CD1c-positive myeloid dendritic cell (primary cell): Measurements from ENCODE around the gene DNAJC24.
A peak's percentile ranks its signal among the peaks of the same experiment; 100 is the strongest.
"Not testable (repeated sequence)": the region's sequence is repeated elsewhere in the genome, so short reads cannot be mapped to it uniquely, and the experiment has no call there.

ENCODE experiments used
- DNase-seq: peaks from one replicate; pipeline ENCODE4 v3.0.0-alpha.2; 2016; ENCODE audit errors: extremely low spot score

DNAJC24 gene, protein sequence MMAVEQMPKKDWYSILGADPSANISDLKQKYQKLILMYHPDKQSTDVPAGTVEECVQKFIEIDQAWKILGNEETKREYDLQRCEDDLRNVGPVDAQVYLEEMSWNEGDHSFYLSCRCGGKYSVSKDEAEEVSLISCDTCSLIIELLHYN

DNA sequence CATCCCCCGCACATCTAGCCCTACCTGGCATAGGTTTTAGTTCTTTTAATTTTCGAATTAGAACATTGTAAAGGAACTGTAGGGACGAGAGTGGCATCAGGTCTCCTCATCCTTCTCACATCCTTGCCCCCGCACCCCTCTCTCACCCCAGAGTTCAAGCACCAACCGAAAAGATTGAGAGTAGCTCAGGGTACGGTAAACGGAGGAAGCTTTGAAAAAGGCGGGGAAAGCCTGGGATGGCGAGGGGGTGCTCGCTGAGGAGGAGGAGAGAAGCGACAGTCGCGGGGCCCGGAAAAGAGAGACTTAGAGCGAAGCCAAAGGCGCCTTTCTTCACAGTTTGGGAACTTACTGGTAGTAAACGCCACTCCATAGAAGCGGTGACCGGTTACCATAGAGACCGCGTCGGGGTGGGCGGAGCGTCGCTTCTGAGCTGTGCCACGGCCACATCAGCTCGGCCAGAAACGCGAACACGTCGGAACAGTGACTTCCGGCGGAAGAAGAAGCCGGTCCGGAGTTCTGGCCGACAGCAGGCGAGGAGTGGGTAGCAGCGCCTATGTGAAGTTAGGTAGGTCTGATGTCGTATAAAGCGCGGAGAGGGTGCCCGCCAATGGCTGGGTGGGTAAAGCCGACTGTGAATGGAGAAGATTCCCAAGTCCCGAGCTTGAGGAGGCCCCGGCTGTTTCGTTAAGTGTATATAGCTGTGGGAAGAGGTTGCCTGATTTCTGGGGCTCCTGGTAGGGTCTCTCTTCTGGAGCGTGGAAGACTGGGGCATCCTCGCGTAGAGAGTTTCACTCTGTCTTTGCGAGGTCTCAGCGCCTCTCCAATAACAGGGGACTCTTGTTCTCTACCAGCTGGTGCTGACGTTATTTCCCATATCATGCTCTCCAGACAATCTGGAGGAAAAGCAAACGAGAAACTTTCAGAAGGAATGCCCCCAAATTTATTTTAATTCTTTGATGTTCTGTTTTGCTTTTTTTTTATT, at the start of gene DNAJC24, which contains the start of gene DCDC1:
TSS of gene DNAJC24 (plus strand) at position 513 of the 982 bp plus-strand sequence. CDS start 889 bp downstream, outside the sequence.
TSS of gene DCDC1 (minus strand) at position 392 of the 982 bp plus-strand sequence. CDS start 41,459 bp downstream, outside the sequence.
- peak; percentile 98 for DNase-seq

DNA sequence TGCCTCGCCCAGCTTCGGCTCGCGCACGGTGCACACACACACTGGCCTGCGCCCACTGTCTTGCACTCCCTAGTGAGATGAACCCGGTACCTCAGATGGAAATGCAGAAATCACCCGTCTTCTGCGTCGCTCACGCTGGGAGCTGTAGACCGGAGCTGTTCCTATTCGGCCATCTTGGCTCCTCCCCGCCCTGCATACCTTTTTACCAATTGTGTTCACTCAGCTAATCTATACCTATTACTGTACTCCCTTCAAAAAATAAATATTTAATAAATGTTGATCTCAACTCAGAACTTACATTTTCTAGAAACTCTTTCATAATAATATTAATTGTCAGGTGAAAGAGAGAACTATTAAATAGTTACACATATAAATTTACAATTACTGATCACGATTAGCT, 48.2 kb upstream of the DNAJC24 start:
- not testable (repeated sequence) for DNase-seq

DNA sequence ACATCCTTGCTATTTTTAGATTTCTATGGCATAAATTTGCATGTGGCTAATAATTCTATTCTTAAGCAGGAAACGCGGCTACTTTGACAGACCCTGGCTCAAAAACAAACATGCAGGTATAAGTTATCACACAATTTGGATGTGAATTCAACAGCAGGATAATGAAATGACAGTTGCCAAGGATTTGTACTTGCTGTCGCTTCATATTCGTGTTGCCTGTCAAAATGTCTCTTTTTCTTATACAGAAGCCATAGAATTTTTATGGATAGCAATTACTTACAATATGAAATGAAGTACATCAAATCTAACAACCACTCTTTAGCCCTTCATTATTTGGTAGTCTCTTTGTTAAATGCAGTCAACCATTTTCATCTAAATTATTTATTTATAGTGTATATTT, 46.5 kb upstream of the DNAJC24 start:
- no peak for DNase-seq

DNA sequence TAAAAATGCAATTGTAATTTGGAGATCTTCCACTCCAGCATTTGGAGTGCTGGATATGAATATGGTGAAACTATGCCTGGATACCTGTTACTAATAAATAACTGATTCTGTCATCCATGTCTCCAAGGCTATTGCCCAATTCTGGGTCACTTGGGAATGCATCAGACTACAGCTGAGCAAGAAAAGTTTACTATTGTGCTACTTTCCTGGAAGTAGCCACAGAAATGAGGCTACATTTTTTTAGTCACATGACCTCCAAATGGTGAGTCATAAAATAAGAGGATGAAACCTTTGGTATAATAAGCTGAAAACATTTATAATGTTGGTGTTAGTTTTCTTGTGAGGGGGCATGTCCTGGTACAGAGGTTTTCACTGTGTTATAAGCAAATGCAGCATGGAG, 44.5 kb upstream of the DNAJC24 start:
- DNase-seq, result no peak

DNA sequence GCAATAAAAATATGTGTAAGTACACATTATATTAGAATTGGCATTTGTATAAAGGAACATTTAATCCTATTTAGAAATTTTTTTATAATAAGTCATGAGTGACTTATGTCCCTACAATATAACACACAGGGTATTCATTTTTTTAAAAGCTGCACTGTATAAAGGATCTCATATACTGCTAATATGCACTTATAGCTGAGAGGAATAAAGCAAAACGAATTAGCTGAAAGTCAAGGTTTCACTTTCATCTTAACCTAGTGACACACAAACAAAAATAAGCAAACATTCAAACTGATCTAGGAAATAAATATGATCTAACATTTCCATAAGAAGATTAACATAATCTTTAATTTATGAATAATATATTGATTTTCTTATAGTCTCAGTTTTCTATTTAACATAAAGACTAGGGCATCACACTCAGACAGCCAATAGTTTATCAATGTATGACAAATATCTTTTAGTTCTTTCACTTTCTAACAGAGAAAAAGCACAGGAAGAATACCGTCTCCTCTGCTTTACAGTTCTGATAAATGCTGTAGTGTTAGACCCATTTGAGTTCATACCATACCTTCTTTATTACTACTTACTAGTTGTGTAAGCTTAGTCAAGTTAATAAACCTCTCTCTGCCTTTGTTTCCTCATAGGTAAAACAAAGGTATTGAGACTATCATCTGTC, 43.1 kb upstream of the DNAJC24 start:
- DNase-seq, result no peak

DNA sequence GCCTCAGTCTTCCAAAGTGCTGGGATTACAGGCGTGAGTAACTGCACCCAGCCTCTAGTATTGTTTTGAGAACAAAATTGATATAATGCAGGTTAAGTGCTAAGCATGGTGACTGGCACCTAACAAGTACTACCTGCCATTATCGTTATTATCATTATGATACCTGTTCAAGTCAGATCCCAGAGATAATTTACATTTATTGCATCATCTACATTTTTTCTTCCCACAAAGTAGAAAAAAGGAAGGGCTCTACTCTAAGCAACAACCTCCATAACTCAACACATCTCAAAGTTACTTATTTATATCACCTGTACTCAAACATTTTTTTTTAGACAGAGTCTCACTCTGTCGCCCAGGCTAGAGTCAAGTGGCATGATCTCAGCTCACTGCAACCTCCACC, 42.2 kb upstream of the DNAJC24 start:
- no peak for DNase-seq

DNA sequence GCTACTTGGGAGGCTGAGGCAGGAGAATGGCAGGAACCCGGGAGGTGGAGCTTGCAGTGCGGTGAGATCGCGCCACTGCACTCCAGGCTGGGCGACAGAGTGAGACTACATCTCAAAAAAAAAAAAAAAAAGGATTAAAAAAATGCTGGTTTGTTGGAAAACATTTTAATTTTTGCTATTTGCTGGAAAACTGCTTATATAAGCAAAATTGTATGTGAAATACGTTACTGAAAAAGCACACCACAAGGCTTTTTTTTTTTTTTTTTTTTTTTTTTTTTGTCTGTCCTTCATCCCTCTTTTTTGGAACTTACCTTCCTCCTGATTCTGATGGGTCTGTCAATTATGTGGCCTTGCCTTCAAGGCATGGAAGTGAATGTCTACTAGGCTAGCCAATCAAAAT, 41.0 kb upstream of the DNAJC24 start:
- DNase-seq, result no peak

DNA sequence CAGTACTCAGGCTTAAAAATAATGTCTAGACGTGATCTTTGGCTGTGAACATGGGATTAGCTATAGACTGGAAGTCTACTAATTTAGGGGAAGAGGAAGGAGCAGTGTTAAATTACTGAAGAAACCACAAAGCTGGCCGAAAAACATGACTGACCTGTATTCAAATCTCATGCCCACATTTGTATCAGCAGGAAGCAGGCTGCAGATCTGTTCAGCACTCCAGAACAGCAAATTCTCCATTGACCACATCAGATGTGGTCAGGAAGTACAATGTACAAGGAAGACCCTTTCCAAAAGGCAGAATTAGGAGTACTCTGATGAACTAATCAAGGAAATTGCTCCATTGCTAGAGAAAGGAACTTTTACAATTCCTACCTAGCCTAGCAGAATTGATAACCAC, 31.9 kb upstream of the DNAJC24 start:
- DNase-seq, result no peak

DNA sequence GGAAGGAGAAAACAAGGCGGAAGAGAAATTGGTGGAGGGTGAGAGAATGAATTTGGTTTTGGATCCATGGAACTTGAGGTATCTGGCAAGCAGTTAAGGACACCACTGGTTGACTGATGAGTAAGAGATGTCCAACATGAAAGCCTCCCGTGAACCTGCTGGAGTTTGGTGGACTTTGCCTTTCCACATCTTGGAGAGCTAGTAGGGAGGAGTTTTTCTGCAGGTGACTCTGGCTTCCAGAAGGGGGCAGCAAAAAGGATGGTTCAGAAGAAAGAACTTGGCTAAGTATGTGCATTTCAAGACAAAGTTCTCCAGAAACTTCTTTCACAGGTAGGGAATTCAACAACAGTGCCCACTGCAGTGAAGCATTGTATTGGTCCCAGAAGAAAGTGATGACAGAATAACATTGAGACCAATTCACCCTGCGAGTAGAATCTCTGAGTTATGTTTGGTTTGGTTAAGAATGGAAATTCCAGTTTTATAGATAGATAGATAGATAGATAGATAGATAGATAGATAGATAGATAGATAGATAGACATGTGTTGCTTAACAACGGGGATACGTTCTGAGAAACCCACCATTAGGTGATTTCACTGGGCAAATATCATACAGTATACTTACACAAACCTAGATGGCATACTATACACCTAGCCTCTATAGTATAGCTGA, 28.6 kb upstream of the DNAJC24 start:
- DNase-seq, result peak; percentile 10

DNA sequence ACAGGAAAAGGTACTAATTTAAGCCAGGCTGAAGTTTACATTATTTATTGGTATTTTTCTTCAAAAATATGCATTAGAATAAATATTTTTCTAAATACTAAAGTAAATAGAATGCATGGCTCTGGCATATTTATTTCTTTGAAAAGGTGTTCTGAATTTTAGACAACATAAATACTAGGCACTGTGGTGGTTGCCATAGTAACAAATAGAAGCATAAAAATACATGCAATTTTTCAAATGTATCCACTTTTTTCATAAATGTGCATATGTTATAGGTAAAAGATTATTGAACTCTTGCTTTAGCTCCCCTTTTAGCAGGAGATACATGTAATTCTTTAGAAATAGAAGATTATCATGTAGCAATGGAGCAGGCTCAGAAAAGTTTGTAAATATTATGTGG, 18.5 kb upstream of the DNAJC24 start:
- no peak for DNase-seq

DNA sequence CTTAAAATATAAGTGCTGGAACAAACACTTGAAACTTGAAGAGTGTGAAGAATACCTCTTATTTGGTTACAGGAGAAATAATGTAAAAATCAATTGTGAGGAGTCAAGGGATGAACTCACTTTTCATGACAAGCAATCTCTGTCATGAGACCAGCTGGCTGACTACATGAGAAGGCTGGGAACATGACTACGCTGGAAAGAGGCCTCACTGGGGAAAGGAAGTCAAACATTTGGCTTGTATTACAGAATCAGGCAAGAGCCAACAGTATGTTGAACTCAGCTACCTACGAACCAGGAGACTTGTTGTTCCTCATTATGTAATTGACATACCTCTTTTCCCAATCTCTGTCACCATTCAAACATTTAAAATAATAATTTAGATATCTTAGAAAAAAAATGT, 14.5 kb upstream of the DNAJC24 start:
- no peak for DNase-seq

DNA sequence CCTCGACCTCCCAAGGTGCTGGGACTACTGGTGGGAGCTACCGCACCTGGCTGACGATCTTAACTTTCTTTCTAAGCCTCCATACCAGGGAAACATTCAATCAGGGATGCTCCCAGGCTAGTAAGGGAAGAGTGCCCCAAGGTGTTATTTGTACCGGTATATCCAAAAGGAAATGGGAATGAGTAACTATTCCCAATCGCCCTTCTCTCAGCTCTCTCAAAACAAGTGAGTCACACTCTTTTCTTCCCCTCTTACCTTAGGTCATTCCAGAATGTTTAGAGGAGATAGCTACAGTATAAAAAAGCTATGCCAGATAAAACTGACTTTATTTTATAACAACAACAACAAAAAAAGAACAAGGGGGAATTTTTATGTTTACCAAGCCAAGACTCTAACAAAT, 13.8 kb upstream of the DNAJC24 start:
- no peak for DNase-seq

DNA sequence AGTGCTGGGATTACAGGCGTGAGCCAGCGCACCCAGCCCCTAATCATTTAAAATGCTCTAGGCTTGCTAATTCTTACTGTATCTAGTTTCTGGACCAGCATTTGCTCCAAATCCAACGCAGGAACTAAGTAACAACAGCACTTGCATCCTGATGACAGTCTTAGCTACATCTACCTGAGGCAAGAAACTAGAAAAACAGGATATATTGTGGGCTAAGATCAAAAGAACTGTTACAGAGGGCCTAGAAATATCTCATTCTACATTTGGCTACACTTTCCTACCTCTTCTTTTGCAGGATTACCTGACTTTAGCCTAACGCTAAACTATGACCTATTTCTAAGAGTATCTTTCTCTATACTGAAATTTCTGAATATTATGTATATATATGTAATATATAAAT, 7.9 kb upstream of the DNAJC24 start:
- DNase-seq, result no peak

DNA sequence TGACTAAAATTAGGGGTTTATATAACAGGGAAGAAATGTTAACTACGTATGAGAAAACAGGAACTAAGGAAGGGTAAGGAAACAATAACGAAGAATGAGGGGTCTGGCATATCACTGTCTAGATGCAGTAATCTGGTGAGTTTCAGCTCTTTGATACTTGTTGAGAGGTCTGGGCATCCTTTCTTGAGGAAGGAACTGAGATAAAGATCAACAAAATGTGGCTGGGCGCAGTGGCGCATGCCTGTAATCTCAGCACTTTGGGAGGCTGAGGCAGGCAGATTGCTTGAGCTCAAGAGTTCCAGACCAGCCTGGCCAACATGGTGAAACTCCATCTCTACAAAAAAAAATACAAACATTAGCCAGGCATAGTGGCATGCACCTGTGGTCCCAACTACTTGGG, 2.9 kb upstream of the DNAJC24 start:
- no peak for DNase-seq

DNA sequence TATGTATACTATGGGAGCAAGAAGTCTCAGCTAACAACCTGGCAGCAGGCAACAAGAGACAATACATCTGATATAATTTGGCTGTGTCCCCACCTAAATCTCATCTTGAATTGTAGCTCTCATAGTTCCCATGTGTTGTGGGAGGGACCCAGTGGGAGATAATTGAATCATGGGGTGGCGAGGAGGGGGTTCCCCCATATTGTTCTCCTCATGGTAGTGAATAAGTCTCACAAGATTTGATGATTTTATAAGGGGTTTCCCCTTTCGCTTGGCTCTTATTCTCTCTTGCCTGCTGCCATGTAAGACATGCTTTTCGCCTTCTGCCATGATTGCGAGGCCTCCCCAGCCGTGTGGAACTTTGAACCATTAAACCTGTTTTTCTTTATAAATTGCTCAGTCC, 6.2 kb downstream of the DNAJC24 start:
- DNase-seq, result no peak

DNA sequence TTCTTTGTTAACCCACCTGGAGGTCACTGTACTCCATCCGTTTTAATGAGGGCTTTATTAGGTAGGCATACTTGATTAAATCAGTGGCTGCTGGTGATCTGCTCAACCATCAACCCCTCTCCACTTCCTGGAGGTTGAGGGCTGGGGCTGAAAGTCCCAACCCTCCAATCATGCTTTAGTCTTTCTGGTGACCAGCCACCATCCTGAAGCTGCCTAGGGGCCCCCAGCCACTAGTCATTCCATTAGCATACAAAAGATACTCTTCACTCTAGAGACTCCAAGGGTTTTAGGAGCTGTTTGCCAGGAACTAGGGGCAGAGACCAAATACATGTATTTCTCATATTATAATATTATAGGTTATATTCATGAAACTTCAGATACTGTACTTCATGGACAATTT, 13.5 kb downstream of the DNAJC24 start:
- no peak for DNase-seq

DNA sequence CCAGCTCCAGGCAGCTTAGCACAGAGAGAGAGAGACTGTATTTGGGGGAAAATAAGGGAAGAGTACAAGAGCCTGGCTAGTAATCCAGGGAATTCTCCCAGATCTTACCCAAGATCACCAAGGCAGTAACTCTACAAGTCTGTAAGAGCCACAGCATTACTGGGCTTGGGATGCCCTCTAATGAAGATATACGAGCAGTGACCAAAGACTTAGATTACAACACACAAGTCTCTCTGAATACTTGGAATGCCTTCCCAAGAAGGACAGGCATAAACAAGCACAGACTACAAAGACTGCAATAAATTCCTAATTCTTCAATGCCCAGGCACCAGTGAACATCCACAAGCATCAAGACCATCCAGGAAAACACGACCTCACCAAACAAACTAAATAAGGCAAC, 17.7 kb downstream of the DNAJC24 start:
- no peak for DNase-seq

DNA sequence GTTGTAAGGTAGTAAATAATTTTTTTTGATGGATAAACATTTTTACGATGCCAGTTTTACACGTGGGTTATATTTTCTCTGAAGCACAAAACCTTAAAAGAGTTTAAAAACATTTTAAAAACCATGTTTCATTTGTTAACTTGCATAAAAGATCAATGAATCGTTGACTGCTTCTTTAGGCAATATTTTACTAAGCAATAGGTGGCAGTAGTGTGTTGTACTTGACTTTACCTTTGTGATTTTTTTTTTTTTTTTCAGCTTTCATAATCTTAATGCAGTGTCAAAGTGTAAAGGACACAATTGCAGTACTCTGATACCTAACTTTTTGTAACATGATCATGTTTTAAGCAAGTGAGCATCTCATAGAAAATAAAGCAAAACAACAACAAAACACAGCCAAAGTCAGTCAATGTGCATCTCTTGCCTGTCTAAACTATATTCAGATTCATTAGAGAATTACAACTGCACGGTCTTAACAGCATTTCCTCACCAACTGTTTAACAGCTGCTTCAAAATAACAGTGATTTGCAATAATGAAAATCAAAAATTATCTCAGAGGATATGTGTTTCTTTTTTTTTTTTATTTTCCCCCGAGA, 27.7 kb downstream of the DNAJC24 start:
- DNase-seq, result peak; percentile 10

DNA sequence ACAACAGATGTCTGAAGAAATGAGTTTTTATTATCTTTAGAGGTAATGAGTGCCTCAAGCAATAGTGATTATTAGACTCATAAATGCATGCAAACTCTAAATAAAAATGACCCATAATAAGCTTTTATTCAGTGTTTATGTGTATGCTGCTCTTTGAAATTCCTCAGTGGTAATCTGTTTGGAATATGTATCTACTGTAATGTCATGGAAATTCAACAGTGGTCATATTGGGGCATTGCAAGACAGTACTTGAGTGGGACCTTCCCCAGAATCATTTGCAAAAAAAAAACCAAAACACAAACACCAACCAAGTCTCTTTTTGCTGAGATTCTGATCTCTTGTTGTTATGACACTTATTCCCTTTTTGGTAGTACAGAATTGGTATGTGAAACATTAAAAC, 35.0 kb downstream of the DNAJC24 start:
- no peak for DNase-seq

DNA sequence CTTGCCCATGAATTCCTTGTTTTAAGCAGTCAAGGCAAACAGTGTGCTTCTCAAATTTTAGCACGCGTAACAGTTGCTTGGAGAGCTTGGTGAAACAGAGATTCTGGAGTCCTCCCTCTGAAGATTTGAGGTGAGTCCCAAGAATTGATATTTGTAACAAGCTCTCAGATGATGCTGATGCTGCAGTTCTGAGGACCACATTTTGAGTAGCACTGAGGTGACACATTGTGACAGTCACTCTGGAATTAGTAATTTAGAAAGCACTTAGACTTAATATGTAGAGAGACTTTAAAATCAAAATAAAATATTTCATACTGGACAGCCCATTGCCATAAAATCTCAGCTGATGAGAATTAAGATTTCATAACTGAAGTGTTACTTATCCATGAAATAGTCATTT, 38.5 kb downstream of the DNAJC24 start:
- DNase-seq, result no peak

DNA sequence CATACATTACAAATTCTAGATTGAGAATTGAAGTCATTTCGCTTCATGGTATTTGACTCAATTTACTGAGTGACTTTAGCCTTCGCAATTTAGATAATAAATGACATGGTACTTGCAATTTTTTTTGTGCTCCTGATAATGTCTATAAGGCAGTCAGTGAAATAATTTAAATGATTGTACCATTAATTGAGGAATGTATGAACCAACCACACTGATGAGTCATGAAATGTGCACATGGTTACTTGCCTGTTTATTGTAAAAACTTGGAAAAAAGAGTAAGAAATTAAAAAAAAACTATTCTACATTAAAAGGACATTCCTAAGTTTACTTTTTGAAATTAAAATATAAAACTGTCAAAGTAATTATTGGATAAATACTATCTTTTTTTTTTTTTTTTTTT, 43.3 kb downstream of the DNAJC24 start:
- DNase-seq, result no peak

DNA sequence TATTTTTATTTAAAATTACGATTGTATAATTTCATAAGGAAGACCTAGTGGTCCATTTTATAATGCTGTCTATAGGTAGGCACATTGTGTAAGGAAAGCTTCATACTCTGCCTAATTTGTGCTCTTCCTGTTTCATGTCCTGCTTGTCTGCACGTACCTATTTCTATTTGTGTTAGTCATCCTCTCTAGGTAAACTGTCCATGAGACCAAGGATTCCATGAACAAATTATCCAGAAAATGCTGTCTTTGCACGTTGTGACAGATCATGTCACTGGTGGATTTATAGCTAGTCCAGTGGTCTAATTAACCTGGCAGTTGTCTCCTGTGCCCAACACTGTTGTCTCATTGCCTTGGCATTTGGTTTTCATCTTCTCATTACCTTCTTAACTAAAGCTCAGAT, 44.7 kb downstream of the DNAJC24 start:
- DNase-seq, result no peak
